Neuronal stem cell (in vitro differentiated cells): ENCODE results near the gene HIP1R.

ENCODE experiments used
- DNase-seq: peaks from one replicate; pipeline ENCODE4 v3.0.0-alpha.2; 2013; ENCODE audit warnings: low spot score
- H2AFZ ChIP-seq: one replicate; pipeline ENCODE4 v1.6.1; 2013; ENCODE audit warnings: mild to moderate bottlenecking, low read length, inconsistent platforms
- H2AK5ac ChIP-seq: 2 replicates; pipeline ENCODE4 v1.6.1; 2013; ENCODE audit warnings: low read depth, mild to moderate bottlenecking, inconsistent platforms, low read length, moderate library complexity, mixed read lengths
- H2BK120ac ChIP-seq: 2 replicates; pipeline ENCODE4 v1.6.1; 2013; ENCODE audit warnings: low read depth, mild to moderate bottlenecking, inconsistent platforms, low read length, moderate library complexity, mixed read lengths
- H2BK12ac ChIP-seq: one replicate; pipeline ENCODE4 v1.6.1; 2013; ENCODE audit warnings: low read length, inconsistent platforms
- H2BK15ac ChIP-seq: 2 replicates; pipeline ENCODE4 v1.6.1; 2013; ENCODE audit warnings: mild to moderate bottlenecking, low read length, inconsistent platforms, mixed read lengths
- H2BK5ac ChIP-seq: one replicate; pipeline ENCODE4 v1.6.1; 2013; ENCODE audit warnings: inconsistent platforms, mild to moderate bottlenecking, low read length, moderate library complexity
- H3K14ac ChIP-seq: one replicate; pipeline ENCODE4 v1.6.1; 2013; ENCODE audit warnings: low read length, inconsistent platforms
- H3K18ac ChIP-seq: 2 replicates; pipeline ENCODE4 v1.6.1; 2013; ENCODE audit warnings: low read length, inconsistent platforms
- H3K23ac ChIP-seq: 2 replicates; pipeline ENCODE4 v1.6.1; 2013; ENCODE audit warnings: low read depth, mild to moderate bottlenecking, mixed read lengths, low read length, inconsistent platforms; ENCODE audit not compliant: poor library complexity
- H3K27ac ChIP-seq: replicated peaks from 3 replicates; pipeline ENCODE4 v1.5.1; 2013; ENCODE audit warnings: low read length, inconsistent platforms
- H3K27me3 ChIP-seq, 3 experiments: 2 replicates each; pipeline ENCODE4 v1.6.1; 2013; ENCODE audit warnings: low read length in 3 of 3, mild to moderate bottlenecking in 2 of 3, inconsistent platforms in 1 of 3, low read depth in 1 of 3, mixed read lengths in 1 of 3, moderate library complexity in 1 of 3; ENCODE audit not compliant: control insufficient read depth in 3 of 3, insufficient read depth in 3 of 3
- H3K36me3 ChIP-seq, 2 donors: replicated peaks in 1 of 2; 2 replicates each; pipeline ENCODE4 v1.6.1; 2013; ENCODE audit warnings: low read length in 2 of 2; ENCODE audit not compliant: control insufficient read depth in 2 of 2, insufficient read depth in 2 of 2
- H3K4ac ChIP-seq: 2 replicates; pipeline ENCODE4 v1.6.1; 2013; ENCODE audit warnings: inconsistent platforms, mild to moderate bottlenecking, low read length, moderate library complexity
- H3K4me1 ChIP-seq, 2 donors: 1 replicate in 1 of 2; 2 replicates in 1 of 2; pipeline ENCODE4 v1.6.1; 2013; ENCODE audit warnings: low read length in 2 of 2, low read depth in 1 of 2; ENCODE audit not compliant: control insufficient read depth in 2 of 2, insufficient read depth in 1 of 2
- H3K4me2 ChIP-seq: one replicate; pipeline ENCODE4 v1.6.1; 2013; ENCODE audit warnings: mild to moderate bottlenecking, low read length, inconsistent platforms; ENCODE audit not compliant: insufficient read depth, poor library complexity, severe bottlenecking
- H3K4me3 ChIP-seq, 2 donors: 2 replicates each; pipeline ENCODE4 v1.5.1; 2013; ENCODE audit warnings: low read length in 2 of 2, mild to moderate bottlenecking in 2 of 2, inconsistent platforms in 1 of 2, moderate library complexity in 1 of 2
- H3K79me1 ChIP-seq: one replicate; pipeline ENCODE4 v1.6.1; 2013; ENCODE audit warnings: low read depth, mild to moderate bottlenecking, inconsistent platforms, low read length, moderate library complexity
- H3K9ac ChIP-seq: one replicate; pipeline ENCODE4 v1.6.1; 2013; ENCODE audit warnings: mild to moderate bottlenecking, low read depth, low read length, inconsistent platforms; ENCODE audit not compliant: poor library complexity
- H3K9me3 ChIP-seq, 2 donors: replicated peaks in 1 of 2; 2 replicates each; pipeline versions ENCODE3 to v1.6.1; 2013; ENCODE audit warnings: low read length in 2 of 2, mild to moderate bottlenecking in 2 of 2, inconsistent platforms in 1 of 2, low read depth in 1 of 2, mixed read lengths in 1 of 2, moderate library complexity in 1 of 2; ENCODE audit not compliant: control insufficient read depth in 2 of 2, insufficient read depth in 1 of 2
- H4K8ac ChIP-seq: one replicate; pipeline ENCODE4 v1.6.1; 2013; ENCODE audit warnings: low read depth, mild to moderate bottlenecking, inconsistent platforms, low read length, moderate library complexity
- H4K91ac ChIP-seq: one replicate; pipeline ENCODE4 v1.6.1; 2013; ENCODE audit warnings: low read length, low read depth, mild to moderate bottlenecking, inconsistent platforms; ENCODE audit not compliant: poor library complexity
- WGBS, 2 donors: extraction: QIAGEN DNeasy Blood & Tissue Kit; methylation state at CpG; one replicate each; pipeline ENCODE4 v1.1.7; 2013; ENCODE audit warnings: missing lambda C conversion rate in 2 of 2, mixed read lengths in 1 of 2; ENCODE audit not compliant: insufficient read length in 2 of 2, insufficient replicate concordance in 1 of 2; ENCODE audit errors: extremely low coverage in 2 of 2; 5-methylcytosine and 5-hydroxymethylcytosine counted together

HIP1R gene

GRCh38 chr12:122811777-122812176 lies 23.5 kb upstream of the HIP1R start:
- H3K79me1 ChIP-seq, result no peaks in the 10 kb centered on the region
- no peak for DNase-seq
- no peak overlapping the region for H3K9ac ChIP-seq
- no peak overlapping the region for H3K18ac ChIP-seq
- H3K27me3 ChIP-seq, result no peaks in the 10 kb centered on the region
- H3K4me3 ChIP-seq, result no peak overlapping the region
- no peak overlapping the region for H4K91ac ChIP-seq
- H3K27ac ChIP-seq, result no peak overlapping the region
- no peak overlapping the region for H3K14ac ChIP-seq
- H3K4me1 ChIP-seq, result no peaks in the 10 kb centered on the region
- no peak overlapping the region for H2AK5ac ChIP-seq
- H2BK120ac ChIP-seq, result no peak overlapping the region
- no peak overlapping the region for H2BK15ac ChIP-seq
- WGBS, 2 donors, result no CpG with 5 or more reads among the region's 3 CpGs
- no peak overlapping the region for H2AFZ ChIP-seq
- H3K36me3 ChIP-seq, result no peaks in the 10 kb centered on the region
- H2BK5ac ChIP-seq, result no peak overlapping the region
- H2BK12ac ChIP-seq, result no peak overlapping the region
- H4K8ac ChIP-seq, result no peak overlapping the region
- H3K4ac ChIP-seq, result no peak overlapping the region
- no peak overlapping the region for H3K23ac ChIP-seq
- H3K4me2 ChIP-seq, result no peak overlapping the region
- no peaks in the 10 kb centered on the region for H3K9me3 ChIP-seq

GRCh38 chr12:122813310-122813713 lies 21.9 kb upstream of the HIP1R start:
- H3K79me1 ChIP-seq, result no peaks in the 10 kb centered on the region
- no peak overlapping the region for H3K9ac ChIP-seq
- no peak overlapping the region for H2BK12ac ChIP-seq
- H2AFZ ChIP-seq, result peak overlapping the region; percentile 46
- no peak overlapping the region for H3K4me3 ChIP-seq
- no peak overlapping the region for H3K14ac ChIP-seq
- H2BK15ac ChIP-seq, result no peak overlapping the region
- no peak for DNase-seq
- no CpG with 5 or more reads among the region's 10 CpGs for WGBS, 2 donors
- no peaks in the 10 kb centered on the region for H3K9me3 ChIP-seq
- no peak overlapping the region for H3K4ac ChIP-seq
- no peaks in the 10 kb centered on the region for H3K27me3 ChIP-seq
- no peak overlapping the region for H3K23ac ChIP-seq
- no peak overlapping the region for H3K27ac ChIP-seq
- H3K36me3 ChIP-seq, result no peaks in the 10 kb centered on the region
- no peak overlapping the region for H2AK5ac ChIP-seq
- H4K8ac ChIP-seq, result no peak overlapping the region
- no peaks in the 10 kb centered on the region for H3K4me1 ChIP-seq
- no peak overlapping the region for H4K91ac ChIP-seq
- H3K4me2 ChIP-seq, result no peak overlapping the region
- no peak overlapping the region for H2BK120ac ChIP-seq
- H2BK5ac ChIP-seq, result no peak overlapping the region
- H3K18ac ChIP-seq, result no peak overlapping the region

DNA sequence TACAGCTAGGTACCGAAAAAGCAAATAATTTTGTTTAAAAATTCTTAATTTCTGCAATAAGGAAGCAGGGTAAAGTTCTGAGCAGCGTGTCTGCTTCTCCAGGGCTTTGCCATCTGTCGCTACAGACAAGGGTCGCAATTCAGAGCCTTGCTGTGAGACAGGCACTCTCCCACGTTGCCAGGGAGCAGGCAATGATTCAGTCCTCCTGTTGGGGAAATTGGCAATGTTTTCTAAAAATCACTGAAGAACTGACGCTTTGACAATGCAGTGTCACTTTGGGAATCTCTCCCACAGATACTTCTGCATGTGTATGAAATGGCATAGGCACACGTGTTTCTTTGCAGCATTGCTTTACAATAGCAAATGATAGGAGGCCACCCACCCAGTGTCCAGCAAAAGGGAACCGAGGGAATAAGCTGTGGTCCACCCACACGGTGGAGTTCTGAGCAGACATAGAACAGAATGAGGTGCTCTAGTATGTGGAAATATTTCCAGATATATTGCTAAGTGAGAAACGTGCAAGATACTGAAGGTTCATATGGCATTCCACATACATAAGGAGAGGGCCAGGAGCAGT lies 16.0 kb upstream of the HIP1R start:
- Histone ChIP-seq H3K23ac (no peak overlapping the region), H2BK120ac (no peak overlapping the region), H3K79me1 (no peaks in the 10 kb centered on the region), H2BK5ac (no peak overlapping the region), H3K4ac (no peak overlapping the region), H2AK5ac (no peak overlapping the region), H4K8ac (no peak overlapping the region), H2AFZ (peak overlapping the region; percentile 24), H3K4me1 (peaks cover 2 to 4% of the 10 kb centered on the region in 2 donors), H3K27ac (no peak overlapping the region), H2BK12ac (no peak overlapping the region), H3K9ac (no peak overlapping the region), H2BK15ac (no peak overlapping the region), H3K14ac (no peak overlapping the region), H3K27me3 (no peaks in the 10 kb centered on the region), H3K9me3 (no peaks in the 10 kb centered on the region), H3K4me3 (no peak overlapping the region), H4K91ac (no peak overlapping the region), H3K18ac (no peak overlapping the region), H3K36me3 (no peaks in the 10 kb centered on the region), H3K4me2 (no peak overlapping the region)
- no peak for DNase-seq
- WGBS, 2 donors, result no CpG with 5 or more reads among the region's 10 CpGs

- H3K4me3 ChIP-seq, result no peak overlapping the region
- no peak overlapping the region for H2AFZ ChIP-seq
- no peak overlapping the region for H3K18ac ChIP-seq
- H3K27me3 ChIP-seq, result no peaks in the 10 kb centered on the region
- no peak for DNase-seq
- no peak overlapping the region for H3K4ac ChIP-seq
- H3K27ac ChIP-seq, result no peak overlapping the region
- no peak overlapping the region for H2BK5ac ChIP-seq
- no peak overlapping the region for H3K23ac ChIP-seq
- H2AK5ac ChIP-seq, result peak overlapping the region; percentile 56
- H3K4me2 ChIP-seq, result no peak overlapping the region
- no peak overlapping the region for H4K8ac ChIP-seq
- no peaks in the 10 kb centered on the region for H3K9me3 ChIP-seq
- H2BK15ac ChIP-seq, result no peak overlapping the region
- H3K9ac ChIP-seq, result no peak overlapping the region
- H3K4me1 ChIP-seq, result peaks cover 2 to 4% of the 10 kb centered on the region in 2 donors
- no peaks in the 10 kb centered on the region for H3K36me3 ChIP-seq
- H2BK120ac ChIP-seq, result no peak overlapping the region
- no peak overlapping the region for H4K91ac ChIP-seq
- WGBS, 2 donors, result no CpG with 5 or more reads among the region's 8 CpGs
- H3K79me1 ChIP-seq, result no peaks in the 10 kb centered on the region
- H3K14ac ChIP-seq, result no peak overlapping the region
- H2BK12ac ChIP-seq, result peak overlapping the region; percentile 58
Measured at GRCh38 chr12:122820138-122820537, 15.1 kb upstream of the HIP1R start.
